RWPE1 (cell line): ENCODE measurements around the gene IRX3.
"Not testable (repeated sequence)": the region's sequence is repeated elsewhere in the genome, so short reads cannot be mapped to it uniquely, and the experiment has no call there.

Source experiments
- CTCF ChIA-PET: fragments of 350-600 bp; sonication (Branson Sonifier 250); formaldehyde crosslinking; extraction: SDS; loops from one replicate; lab custom pipeline; 2021; lab: Yijun Ruan, JAX
- POLR2A ChIA-PET: fragments of 400-600 bp; formaldehyde crosslinking; extraction: SDS; loops from one replicate; lab custom pipeline; 2020; ENCODE audit warnings: antibody characterized with exemption; ENCODE audit not compliant: low non-redundant PET; lab: Yijun Ruan, JAX
- DNase-seq: peaks from one replicate; pipeline ENCODE4 v3.0.0; 2012; ENCODE audit warnings: low spot score
- H3K27ac ChIP-seq: fragments of 450-650 bp; 2 replicates; pipeline ENCODE4 v1.5.1; 2017
- CTCF ChIP-seq: fragments of 450-650 bp; conservative IDR thresholded peaks from 2 replicates; pipeline ENCODE4 v1.5.1; 2017; ENCODE audit warnings: low read depth, mild to moderate bottlenecking

IRX3 gene

GRCh38 chr16:54248863-54249710 is 37.5 kb downstream of the IRX3 start:
- no peak overlapping the region for H3K27ac ChIP-seq
- CTCF ChIA-PET = no interaction called here
- POLR2A ChIA-PET = no interaction called here
- TF ChIP-seq CTCF = no peak
- no peak for DNase-seq

DNA sequence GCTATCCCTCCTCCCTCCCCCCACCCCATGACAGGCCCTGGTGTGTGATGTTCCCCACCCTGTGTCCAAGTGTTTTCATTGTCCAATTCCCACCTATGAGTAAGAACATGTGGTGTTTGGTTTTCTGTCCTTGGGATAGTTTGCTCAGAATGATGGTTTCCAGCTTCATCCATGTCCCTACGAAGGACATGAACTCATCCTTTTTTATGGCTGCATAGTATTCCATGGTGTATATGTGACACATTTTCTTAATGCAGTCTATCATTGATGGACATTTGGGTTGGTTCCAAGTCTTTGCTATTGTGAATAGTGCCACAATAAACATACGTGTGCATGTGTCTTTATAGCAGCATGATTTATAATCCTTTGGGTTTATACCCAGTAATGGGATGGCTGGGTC is 38.9 kb downstream of the IRX3 start:
- DNase-seq, POLR2A ChIA-PET, CTCF ChIA-PET, H3K27ac ChIP-seq: not testable (repeated sequence)

GRCh38 chr16:54246454-54246821 is 40.1 kb downstream of the IRX3 start:
- ChIA-PET POLR2A (no interaction called here), CTCF (no interaction called here)
- H3K27ac ChIP-seq = no peak overlapping the region
- TF ChIP-seq CTCF = no peak
- no peak for DNase-seq

GRCh38 chr16:54245788-54246453 is 40.7 kb downstream of the IRX3 start:
- TF ChIP-seq CTCF = no peak
- ChIA-PET CTCF (no interaction called here), POLR2A (no interaction called here)
- DNase-seq = no peak
- H3K27ac ChIP-seq = no peak overlapping the region

- ChIA-PET POLR2A (no interaction called here), CTCF (no interaction called here)
- no peak overlapping the region for H3K27ac ChIP-seq
- no peak for DNase-seq
- TF ChIP-seq CTCF = no peak
Observed at GRCh38 chr16:54244061-54244886, 42.3 kb downstream of the IRX3 start.

- CTCF ChIA-PET = no interaction called here
- DNase-seq = no peak
- no peak for TF ChIP-seq CTCF
- H3K27ac ChIP-seq = no peak overlapping the region
- POLR2A ChIA-PET = no interaction called here
Observed at GRCh38 chr16:54243202-54243601, 43.4 kb downstream of the IRX3 start.
